Measurements from ENCODE around the gene CDH7.

CDH7 gene, protein sequence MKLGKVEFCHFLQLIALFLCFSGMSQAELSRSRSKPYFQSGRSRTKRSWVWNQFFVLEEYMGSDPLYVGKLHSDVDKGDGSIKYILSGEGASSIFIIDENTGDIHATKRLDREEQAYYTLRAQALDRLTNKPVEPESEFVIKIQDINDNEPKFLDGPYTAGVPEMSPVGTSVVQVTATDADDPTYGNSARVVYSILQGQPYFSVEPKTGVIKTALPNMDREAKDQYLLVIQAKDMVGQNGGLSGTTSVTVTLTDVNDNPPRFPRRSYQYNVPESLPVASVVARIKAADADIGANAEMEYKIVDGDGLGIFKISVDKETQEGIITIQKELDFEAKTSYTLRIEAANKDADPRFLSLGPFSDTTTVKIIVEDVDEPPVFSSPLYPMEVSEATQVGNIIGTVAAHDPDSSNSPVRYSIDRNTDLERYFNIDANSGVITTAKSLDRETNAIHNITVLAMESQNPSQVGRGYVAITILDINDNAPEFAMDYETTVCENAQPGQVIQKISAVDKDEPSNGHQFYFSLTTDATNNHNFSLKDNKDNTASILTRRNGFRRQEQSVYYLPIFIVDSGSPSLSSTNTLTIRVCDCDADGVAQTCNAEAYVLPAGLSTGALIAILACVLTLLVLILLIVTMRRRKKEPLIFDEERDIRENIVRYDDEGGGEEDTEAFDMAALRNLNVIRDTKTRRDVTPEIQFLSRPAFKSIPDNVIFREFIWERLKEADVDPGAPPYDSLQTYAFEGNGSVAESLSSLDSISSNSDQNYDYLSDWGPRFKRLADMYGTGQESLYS

DNA sequence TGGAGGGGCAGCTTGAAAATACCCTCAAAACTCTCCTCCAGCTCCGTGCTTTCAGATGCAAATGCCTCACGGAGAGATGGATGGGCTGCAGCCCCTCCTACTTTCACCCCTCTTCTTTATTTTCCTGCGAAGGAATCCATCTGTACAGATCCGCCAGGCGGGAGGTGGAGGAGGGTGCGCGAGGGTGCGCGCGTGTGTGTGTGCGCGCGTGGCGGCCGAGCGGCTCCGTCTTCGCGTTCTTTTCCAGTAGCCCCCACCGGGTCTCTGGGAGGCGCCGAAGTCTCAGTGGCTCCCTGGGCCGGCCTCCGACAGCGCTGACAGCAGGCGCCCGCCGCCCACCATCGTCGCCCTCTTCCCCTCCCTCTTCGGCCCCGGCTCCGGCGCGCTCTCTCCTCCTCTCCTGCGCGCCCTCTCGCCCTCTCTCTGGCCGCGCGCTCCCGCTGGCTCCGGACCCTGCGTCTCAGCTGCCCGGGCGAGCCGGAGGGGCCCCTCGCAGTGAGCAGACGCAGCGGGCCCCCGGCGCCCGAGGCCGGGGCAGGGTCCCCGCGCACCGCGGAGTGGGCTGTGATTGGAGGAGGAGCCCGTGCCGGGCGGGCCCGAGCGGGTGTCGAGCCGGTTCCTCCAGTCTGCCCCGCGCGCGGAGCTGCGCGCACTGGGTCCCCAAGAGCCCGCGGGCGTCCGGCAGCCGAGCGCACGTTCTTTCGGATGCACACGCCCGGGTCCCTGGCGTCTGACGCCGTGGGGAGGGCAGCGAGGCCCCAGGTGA lies at the start of gene CDH7:
Gene CDH7, plus strand, starts transcription at position 624 of the 766 bp plus-strand sequence. CDS start 11,831 bp downstream, outside the sequence.
- no peak for DNase-seq (ENCODE audit: low read depth in 2 of 2)

DNA sequence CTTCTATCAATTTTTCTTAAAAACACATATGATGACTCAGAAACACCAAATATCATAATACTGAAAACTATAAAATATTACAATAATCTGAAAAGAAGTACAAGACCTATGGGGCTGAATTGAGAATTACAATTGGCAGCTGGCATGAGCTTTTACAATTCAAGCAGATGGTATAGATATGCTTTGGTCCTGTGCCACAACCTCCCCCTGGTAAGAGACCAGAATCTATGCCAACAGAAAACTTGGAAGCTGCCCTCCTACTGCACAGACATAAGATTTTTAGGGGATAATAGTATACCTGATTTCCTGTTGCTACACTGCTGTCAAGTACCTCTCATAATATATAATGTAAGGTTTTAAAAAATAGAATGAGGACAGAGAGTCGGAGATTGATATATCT lies 46.8 kb upstream of the CDH7 start:
- DNase-seq (ENCODE audit: low read depth in 2 of 2): no peak

DNA sequence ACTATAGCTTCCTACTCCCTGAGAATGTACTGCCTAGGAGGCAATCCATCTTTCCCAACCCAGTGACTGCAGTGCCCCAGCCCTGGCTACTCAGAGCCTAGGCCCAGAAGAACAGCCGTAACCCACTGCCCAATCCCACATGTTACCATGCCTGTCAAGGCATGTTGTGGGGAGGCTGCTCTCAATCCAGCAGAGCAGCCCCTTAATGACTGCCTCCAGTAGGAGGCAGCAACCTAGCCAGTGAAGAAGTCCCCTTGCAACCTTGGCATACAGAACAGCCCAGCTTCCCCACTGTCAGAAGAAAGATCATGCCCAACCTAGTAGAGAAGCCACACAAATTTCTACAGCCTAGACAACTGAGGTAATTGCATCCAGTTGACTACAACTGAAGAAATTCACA lies 44.2 kb upstream of the CDH7 start:
- DNase-seq (ENCODE audit: low read depth in 2 of 2): no peak

DNA sequence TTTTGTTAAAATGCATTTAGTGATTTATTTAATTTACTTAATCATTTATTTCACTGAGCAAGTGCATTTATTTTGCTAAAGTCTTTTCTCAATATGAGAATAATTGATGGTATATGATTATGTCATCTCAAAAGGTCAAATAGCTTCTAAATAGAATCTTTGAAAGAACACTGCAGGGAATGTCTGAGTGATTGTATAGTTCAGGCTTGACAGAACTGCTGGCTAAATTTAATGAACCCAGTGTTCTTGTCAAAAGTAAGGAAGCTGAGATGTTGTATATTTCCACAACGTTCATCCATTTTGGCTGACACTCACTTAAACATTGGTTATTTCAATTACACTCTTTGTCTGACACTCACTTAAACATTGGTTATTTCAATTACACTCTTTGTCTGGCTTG lies 39.3 kb upstream of the CDH7 start:
- DNase-seq (ENCODE audit: low read depth in 2 of 2): no peak

DNA sequence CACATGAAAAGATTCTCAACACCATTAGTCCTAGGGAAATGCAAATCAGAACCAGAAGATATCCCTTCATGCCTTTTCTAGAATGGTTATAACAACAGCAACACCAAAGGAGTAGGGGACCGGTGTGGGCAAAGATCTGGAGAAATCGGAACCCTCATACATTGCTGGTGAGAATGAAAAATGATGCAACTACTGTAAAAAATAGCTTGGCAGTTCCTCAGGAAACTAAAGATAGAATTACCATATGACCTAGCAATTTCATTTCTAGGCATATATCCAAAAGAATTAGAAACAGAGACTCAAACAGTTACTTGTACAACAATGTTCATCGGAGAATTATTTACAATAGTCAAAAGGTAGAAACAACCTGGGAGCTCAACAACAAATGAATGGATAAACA lies 29.2 kb upstream of the CDH7 start:
- no peak for DNase-seq (ENCODE audit: low read depth in 2 of 2)

DNA sequence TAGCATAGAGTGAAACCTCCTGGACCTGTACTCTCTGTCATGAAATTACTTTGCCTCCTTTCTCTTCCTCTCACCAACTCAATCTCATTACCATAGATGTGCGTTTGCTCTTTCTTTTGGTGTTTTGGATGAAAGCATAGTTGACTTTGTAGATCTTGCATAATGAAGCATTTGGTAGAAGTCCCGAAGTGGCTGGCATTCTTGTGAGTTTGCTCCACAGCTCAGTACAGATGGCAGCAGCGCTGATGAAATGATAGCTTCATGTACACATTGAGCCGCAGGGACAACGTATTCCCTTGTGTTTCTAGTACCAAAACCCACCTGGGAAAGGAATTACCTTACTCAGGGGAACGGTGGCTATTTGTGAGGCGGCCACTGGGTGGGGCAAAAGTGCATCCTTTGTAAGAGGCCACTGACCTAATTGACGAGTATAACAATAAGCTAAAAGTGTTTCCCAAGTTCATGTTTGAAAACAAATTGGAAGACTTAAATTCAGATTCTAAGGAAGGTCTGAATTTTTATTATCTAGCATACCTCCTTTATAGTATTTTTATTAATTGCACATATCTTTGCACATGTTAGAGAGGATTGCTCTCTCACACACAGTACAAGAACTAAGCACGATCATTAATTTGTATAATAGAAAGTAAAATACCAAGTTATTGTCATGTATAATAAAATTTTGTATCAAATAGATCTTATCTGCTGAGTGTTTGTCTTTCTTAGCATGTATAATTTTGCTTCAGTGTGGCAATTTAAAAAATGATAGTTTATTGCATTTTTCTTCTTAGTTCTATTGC lies 25.4 kb upstream of the CDH7 start:
- DNase-seq (ENCODE audit: low read depth in 2 of 2): no peak

DNA sequence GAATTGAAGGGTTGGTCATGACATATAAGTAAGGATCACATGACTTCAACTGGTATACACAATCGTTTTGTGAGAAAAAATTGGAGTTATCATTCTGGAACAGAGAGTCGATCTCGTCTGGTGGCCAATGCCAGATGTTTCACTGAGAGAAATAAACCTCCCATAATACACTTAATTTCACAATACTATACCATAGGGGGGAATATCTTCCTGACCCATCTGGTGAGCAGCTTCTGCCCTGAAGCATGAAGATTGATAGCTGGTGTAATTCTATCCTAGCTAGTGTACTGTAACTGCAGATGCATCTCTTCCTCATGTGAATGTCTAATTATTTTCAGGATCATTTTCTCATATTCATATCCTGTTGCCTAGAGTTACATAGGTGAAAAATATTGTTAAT lies 15.7 kb upstream of the CDH7 start:
- no peak for DNase-seq (ENCODE audit: low read depth in 2 of 2)

DNA sequence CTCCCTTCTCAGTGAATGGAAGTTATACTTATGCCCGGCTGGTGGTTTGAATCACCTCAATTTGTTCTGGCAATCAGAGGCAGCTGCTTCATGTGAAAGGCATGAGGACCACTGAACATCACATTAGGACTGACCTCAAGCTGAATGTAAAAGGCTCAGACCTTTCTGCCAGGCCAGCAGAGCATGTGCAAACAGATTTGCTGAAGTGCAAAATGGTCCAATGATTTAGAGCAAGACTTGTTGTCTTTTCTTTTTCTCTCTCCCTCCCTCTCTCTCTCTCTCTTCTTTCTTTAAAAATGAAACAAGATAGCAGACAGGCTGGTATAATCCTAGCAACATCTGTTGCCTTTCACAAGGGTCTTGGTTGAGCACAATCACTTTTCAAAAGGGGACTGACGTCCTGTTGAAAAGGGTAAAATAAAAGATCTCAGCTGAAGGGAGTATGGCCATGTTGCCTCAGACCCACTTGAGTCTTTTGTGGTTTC lies 13.3 kb upstream of the CDH7 start:
- no peak for DNase-seq (ENCODE audit: low read depth in 2 of 2)

DNA sequence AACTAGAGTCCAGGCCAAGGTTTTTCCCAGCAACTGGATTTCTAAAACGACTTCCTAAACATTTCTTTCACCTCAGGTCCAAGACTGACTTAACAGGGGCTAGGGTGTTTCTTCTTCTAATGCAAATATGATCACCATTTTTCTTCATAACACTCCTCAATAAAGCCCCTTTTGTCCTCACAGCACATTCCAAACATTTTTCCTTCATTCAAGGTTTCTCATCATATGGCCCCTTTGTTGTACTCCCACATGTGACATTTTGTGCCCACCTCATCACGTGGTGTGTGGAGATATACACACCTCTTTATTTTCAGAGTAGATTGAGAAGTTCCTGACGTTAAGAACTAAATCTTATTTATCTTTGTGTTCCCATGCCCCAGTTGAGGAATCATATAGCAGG lies 3.9 kb upstream of the CDH7 start:
- DNase-seq (ENCODE audit: low read depth in 2 of 2): no peak

DNA sequence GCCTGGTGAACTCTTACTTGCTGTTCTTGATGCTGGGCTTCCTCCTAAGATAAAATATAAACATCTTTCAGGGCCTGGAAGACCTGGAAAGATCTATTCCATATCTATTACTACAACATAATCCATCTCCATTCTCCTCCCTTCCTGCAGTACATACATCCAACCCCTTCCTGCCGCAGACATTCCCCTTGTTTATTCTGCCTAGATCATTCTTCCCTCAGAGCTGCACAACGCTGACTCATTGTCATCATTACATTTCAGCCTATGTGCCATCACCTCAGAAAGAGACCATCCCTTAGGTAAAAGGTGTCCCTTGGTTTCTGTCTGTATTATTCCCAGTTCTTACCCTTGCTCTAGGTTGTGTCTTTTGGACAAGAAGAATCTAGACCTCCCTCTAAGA lies 2.5 kb upstream of the CDH7 start:
- DNase-seq (ENCODE audit: low read depth in 2 of 2): no peak

DNA sequence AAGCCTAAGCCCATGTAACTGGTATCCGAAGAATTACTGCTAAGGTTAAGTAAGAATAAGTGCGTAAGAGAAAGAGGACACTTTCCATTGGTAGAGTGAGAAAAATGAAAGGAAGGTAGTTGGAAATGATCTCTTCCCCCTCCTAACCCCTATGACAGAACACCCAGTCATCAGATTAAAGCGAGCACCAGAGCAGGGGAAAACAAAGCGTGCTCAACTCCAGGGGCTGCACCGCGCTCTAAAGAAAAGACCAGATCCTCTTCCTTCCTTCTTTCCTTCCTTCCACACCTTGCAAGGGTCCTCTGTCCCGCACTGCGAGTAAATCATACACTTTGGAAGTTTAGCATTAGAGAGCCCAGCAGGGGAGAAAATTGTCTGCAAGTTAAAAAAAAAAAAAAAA lies 971 bp upstream of the CDH7 start:
- no peak for DNase-seq (ENCODE audit: low read depth in 2 of 2)

DNA sequence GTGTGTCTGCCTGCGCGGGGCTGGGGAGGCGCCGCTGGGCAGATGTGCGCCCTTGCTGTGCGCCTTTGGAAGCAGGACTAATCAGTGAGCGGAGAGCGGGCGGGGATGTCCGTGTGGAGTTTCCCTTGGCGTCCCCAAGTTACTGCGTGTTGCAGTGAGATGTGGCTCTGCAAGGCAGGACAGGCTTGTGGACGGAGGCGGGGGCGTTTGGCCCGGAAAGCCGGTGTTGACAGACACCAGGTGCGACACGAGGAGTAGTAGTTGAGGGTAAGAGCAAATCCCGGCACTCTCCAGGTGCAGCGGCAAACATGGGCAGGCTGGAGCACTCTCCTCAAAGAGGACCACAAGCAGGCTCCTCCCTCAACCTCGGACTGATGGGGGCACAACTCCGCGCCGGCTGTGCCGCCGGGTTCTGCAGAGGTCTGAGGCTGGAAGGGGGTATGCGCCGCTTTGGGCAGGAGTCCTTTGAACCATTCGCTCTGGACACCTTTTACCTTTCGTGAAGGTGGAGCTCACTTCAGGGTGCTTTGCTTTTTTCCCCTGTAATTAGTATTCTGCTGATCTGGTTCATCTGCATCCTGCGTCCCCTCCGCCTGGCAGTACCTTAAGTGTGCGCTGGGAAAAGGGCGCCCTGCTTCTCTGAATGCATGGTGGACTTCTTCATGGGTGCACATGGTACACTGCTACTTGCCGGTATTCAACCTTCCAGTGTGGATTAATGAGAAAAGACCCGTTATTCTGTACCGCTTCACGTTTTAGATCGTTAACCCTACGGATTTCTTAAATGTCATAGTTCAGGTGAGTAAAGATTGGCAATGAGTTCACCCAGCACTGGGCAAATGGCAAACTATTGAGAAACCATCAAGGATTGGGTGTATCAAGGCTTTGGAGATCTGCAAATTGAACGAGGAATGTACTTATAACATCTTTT lies 608 bp downstream of the CDH7 start:
- DNase-seq (ENCODE audit: low read depth in 2 of 2): no peak

DNA sequence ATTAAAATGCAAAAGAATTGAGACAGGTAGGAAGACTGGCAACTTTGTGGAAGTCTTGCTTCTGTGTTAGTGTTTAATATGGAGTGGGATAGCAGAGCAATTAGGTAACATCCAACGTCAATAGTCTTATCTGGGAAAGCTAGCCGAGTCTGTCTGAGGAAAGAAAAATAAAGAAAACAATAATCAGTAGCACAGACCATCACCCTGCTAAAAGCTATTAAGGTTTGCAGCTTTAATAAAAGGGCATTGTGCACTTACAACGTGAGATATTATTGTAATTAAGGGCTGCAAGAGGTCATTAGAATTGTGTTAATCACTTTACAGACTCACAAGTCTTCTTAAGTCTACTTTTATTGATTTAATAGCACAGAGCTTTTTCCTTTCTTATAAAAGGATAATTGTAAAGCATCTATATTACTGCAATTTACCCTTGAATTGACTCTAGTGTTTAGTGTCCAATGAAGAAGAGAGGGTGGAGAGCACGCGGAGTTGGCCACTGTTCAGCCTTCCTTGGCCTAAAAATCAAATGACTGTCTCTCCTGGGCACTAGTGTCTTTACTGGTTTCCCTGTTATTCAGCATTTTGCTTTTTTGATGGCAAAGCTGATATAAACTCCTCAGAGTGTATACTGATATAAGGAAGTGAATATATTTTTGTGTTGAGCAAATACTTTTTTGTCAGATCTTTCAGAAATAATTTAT lies 2.0 kb downstream of the CDH7 start:
- no peak for DNase-seq (ENCODE audit: low read depth in 2 of 2)

DNA sequence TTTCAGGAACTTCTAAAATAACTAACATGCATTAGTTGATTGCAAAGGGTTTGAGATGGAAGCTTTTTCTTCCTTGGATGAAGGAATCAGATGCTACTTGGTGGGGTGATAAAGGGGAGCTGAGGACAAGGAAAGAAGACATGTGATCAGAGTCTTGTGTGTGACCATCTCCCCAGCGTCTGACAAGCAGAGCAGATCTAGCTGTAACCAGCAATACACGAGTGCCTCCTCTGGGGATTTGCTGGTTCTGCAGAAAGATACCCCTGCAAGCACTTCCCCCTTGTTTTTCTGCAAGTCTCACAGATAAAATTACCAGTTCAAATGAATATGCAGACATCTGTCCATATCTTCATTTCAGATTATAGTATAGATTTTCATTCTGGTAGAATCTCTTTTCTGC lies 2.7 kb downstream of the CDH7 start:
- DNase-seq (ENCODE audit: low read depth in 2 of 2): no peak

DNA sequence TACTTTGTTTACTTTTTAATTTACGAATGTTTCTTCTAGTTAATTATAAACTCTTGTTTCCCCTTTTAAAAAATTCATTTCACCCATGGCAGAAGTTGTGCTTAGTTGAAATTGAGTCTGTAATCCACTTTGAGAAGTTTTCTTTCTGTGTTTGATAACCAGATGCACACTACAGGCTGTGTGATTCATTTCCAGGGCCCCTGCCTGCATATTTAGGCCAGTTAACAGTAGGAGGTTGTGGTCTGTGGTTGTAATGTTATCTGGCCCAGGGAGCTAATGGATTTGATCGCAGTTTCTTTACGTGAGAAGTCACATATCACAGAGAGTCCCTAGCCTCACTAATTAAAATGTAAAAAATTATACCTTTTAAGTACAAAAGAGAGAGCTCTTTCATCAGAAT lies 3.3 kb downstream of the CDH7 start:
- DNase-seq (ENCODE audit: low read depth in 2 of 2): no peak

DNA sequence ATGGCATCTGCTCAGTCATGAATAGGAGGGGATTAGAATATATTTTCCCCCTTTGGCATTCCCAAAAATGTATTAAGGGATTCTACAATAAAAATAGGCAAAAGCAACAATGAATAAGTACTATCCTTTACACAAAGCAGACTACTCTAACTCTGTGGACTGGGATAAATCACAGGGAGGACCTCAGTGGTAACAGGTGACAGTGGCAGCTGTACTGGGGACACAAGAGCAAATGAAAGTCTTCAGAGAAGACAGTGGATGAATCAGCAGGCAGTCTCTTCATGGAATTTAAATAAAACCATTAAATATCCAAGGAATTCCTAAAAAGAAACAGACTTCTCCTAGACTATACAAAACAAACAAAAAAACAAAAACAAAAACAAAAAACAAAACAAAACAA lies 4.8 kb downstream of the CDH7 start:
- no peak for DNase-seq (ENCODE audit: low read depth in 2 of 2)

DNA sequence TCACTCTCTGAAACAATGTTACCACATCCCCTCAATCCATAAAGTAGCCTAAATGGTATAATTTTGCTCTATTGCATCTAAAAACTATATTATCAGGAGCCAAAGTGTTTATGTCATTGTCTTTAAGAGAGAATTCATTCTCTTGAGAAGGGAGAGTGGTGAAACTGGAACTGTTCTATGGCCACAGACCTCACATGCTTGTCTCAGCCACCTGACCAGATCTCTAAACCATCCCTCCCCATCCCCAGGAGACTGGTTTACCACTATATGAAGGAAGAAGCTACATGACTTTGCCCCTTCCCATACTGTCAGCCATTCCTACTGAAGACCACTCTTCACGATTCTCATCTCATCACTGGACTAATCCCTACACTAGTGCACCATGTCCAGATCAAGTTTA lies 9.6 kb downstream of the CDH7 start:
- no peak for DNase-seq (ENCODE audit: low read depth in 2 of 2)

DNA sequence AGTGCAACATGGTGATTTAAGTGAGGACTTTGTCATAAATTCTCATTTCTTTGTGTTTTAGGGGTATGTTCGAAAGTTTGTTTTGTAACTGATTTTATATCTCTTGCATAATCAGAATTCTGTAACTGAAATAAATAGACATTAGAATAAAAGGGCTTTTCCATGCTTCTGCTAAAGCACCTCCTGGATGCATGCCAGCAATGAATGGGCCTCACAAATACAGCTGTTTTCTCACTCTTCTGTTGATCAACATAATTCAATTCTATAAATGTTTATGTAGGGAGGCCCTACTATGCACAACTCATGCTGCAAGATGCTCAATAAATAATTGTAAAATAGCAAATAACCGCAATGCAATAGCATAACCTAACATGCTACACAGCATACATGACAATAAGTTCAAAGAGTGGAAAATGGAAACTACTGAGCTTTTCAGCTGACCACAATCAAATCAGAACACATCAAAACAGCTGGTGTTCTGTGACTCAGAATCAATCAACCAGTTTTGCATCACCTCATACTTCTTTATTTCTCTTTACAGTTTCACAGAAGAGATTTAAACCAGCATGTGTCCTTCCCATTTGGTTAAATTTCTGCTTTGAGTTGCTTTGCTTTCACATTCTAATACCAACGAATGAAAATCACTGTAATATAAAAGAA lies 11.0 kb downstream of the CDH7 start:
- no peak for DNase-seq (ENCODE audit: low read depth in 2 of 2)

DNA sequence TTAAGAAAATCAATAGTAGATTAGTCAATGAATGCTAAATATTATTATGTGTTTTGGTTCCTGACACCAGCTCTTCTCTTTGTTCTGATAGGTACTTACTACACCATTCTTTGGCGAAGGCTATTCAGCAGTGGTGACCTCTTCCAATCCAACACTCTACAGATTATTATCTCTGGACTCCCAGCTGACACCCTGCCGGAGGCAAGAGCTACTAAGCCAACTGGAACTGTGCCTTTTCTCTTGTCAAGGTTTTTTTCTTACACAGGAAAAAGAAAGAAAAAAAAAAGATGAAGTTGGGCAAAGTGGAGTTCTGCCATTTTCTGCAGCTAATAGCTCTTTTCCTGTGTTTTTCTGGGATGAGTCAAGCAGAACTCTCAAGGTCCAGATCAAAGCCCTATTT lies 11.7 kb downstream of the CDH7 start:
- no peak for DNase-seq (ENCODE audit: low read depth in 2 of 2)

All from stimulated activated CD8-positive, alpha-beta memory T cell treated with anti-CD3 and anti-CD28 coated beads, Interleukin-7, amount 100 ng/mL, for 4 hours (primary cell).